Epithelial cell of proximal tubule (primary cell): ENCODE results near the gene GRK6. TPM values are rescaled to one million over a fixed set of nuclear protein-coding genes. Genes with fewer than 3 reads are reported as not detected.
A peak's percentile ranks its signal among the peaks of the same experiment; 100 is the strongest.

Source experiments
- DNase-seq: peaks from one replicate; pipeline ENCODE4 v3.0.0-alpha.2; 2011; ENCODE audit warnings: low read depth
- H3K4me3 ChIP-seq: 2 replicates; pipeline ENCODE4 v1.5.1; 2011; ENCODE audit warnings: low read depth, mild to moderate bottlenecking, low read length
- CTCF ChIP-seq: conservative IDR thresholded peaks from 2 replicates; pipeline ENCODE4 v1.5.1; 2012; ENCODE audit warnings: low read depth, mild to moderate bottlenecking, low read length
- total RNA-seq: library from RNA; depleted of rRNA; stranded (reverse); fragments of >200 nt; gene quantifications from 2 replicates; pipeline ENCODE4 v1.2.3, GENCODE V29; 2015

The GRK6 gene
- total RNA-seq, 1 donor from 2014 or later = 95.8 TPM

GRCh38 chr5:177384134-177384533 lies 42.3 kb upstream of the GRK6 start, which contains the start of gene SLC34A1:
Gene SLC34A1, plus strand, starts transcription at chr5:177384434. Its CDS starts 1,308 bp downstream, at chr5:177385742.
- no peak within 1 kb of the TSS for H3K4me3 ChIP-seq
- TF ChIP-seq CTCF = no peak
- DNase-seq = no peak

- no peak overlapping the region for H3K4me3 ChIP-seq
- no peak for TF ChIP-seq CTCF
- DNase-seq = no peak
These were observed 40.8 kb upstream of the GRK6 start for GRCh38 chr5:177385720-177386119.

DNA sequence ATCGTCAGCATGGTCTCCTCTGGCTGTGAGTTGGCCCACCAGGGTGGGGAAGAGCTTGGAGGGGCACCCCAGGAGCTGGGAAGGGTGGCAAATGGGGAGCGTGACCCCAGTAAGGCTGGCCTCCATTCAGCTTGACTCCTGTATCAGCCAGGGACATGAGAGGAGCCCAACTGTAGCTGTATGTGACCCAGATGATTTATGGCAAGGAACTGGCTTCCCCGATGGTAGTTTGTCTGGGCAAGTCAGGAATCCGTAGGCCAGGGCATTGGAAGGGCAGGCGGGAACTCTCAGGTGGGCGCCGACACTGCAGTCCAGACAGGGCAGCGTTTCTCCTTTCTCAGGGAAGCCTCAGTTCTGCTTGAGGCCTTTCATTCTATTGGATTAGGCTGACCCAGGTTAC lies 39.9 kb upstream of the GRK6 start:
- no peak overlapping the region for H3K4me3 ChIP-seq
- no peak for TF ChIP-seq CTCF
- DNase-seq = no peak

GRCh38 chr5:177387405-177387804 lies 39.1 kb upstream of the GRK6 start:
- H3K4me3 ChIP-seq = no peak overlapping the region
- DNase-seq = no peak
- TF ChIP-seq CTCF = no peak

DNA sequence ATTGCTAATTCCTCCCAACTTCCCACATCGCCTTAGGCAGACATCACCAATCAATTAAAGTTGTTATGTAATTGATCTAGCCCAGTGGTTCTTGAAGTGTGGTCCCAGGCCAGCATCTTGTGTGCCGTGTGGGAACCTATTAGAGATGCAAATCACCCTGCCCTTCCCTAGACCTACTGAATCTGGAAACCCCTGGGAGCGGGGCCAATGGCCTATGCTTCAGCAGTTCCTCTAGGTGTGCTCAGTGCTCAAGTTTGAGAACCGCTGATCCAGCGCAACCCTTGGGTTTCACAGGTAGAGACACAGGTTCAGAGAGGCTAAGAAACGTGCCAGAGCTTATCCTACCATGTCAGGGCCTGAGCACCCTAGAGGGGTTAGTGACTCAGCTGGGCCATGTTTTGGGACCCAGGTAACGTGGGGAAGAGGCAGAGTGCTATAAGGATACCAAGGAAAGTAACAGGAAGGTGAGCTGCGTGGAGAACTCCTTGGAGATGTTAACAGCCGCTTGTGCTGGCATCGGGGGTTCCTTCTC lies 37.9 kb upstream of the GRK6 start:
- no peak for TF ChIP-seq CTCF
- DNase-seq = no peak
- no peak overlapping the region for H3K4me3 ChIP-seq

DNA sequence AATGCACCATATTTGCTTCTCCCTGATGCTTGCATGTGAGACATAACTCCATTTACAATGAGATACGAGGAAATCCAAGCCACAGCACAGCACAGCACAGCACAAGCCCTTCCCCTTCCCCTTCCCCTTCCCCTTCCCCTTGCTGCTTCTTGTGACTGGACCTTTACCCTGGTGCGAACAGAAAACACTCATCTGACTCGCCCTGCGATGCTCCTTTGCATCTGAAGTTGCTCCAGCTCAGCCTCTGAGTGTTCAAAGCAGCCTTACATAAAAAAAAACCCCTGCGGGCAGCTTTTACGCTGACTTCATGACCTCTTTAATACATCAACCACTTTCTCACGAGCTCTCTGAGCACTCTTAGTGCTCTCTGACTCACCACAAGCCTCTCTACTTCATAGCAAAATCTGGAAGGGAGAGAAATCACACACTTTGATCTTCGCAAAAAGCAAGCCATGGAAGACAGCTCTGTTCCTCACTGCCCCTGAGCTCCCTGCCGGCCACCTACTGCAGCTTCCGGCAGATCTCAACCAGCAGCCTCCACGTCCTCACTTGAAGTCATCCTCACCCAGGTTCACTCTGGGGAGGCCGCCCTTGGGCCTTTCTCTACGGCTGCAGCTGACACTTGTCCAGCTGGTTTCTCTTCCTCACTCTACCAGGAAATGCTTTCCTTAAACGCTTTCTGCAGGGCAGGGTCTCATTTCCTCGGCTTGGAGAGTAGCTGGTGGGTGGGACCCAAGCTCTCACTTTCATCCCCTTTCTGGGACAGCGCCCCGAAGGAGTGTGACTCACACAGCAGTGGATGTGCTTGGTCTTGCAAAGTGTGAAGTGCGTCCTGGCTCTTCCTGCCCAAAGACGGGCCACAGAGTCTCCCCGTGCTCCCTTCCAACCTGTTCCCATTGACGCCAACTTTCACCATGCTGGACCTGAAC lies 37.0 kb upstream of the GRK6 start:
- peak overlapping the region; percentile 25 for H3K4me3 ChIP-seq
- no peak for TF ChIP-seq CTCF
- peak; percentile 95 for DNase-seq
